VCaP (cell line): Measurements from ENCODE around the gene ATP7A.

Source experiments
- H3K27ac ChIP-seq: fragments of 450-650 bp; 2 replicates; pipeline ENCODE4 v1.5.1; 2017
- TF ChIP-seq, protein P1 (sequence below): fragments of 450-650 bp; conservative IDR thresholded peaks from 2 replicates; pipeline ENCODE4 v1.5.1; 2017; ENCODE audit warnings: mild to moderate bottlenecking, moderate library complexity

ATP7A gene

GRCh38 chrX:78019586-78020483 is 109.3 kb downstream of the ATP7A start:
- TF ChIP-seq, protein P1, sequence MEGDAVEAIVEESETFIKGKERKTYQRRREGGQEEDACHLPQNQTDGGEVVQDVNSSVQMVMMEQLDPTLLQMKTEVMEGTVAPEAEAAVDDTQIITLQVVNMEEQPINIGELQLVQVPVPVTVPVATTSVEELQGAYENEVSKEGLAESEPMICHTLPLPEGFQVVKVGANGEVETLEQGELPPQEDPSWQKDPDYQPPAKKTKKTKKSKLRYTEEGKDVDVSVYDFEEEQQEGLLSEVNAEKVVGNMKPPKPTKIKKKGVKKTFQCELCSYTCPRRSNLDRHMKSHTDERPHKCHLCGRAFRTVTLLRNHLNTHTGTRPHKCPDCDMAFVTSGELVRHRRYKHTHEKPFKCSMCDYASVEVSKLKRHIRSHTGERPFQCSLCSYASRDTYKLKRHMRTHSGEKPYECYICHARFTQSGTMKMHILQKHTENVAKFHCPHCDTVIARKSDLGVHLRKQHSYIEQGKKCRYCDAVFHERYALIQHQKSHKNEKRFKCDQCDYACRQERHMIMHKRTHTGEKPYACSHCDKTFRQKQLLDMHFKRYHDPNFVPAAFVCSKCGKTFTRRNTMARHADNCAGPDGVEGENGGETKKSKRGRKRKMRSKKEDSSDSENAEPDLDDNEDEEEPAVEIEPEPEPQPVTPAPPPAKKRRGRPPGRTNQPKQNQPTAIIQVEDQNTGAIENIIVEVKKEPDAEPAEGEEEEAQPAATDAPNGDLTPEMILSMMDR, result no peak
- H3K27ac ChIP-seq, result peak overlapping the region; percentile 67

DNA sequence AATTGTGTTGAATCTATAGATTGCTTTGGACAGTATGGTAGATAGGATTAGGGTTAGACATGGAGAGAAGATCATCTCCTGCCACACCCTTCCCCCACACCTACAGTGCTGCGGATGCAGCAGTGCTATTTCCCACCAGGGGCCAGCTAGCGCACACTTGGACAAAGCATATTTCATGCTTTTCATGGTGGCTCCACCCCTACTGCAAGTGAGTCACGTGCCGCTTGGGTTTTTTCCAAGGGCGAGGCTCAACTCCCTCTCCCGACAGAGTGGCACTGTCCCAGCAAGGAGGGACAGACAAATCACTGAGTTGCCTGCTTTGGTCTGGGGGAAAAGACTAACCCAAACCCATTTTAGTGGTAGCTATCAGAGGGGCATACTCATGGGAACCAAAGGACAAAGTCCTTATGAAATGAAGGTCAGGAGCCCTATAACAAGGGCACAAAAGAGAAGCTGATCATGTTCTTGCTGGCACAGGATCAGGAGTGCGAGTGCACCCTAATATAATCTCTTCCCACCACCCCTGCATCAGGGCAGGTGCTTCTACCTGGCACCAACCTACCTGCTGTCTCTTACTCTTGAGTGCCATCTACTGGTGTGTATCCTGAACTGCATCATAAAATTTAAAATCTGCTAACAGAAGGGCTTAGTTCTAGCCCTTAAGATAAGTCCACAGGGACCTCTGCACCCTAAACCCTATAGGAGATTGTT is 114.0 kb downstream of the ATP7A start:
- peak overlapping the region; percentile 80 for H3K27ac ChIP-seq
- TF ChIP-seq, protein P1, result peak; percentile 78

- TF ChIP-seq, protein P1, result no peak
Observed at GRCh38 chrX:78027798-78028197, 117.3 kb downstream of the ATP7A start.

GRCh38 chrX:78029663-78030062 is 119.2 kb downstream of the ATP7A start:
- H3K27ac ChIP-seq, result no peak overlapping the region
- TF ChIP-seq, protein P1, result peak; percentile 83

More at GRCh38 chrX:78027798-78028197, 117.3 kb downstream of the ATP7A start:
- H3K27ac ChIP-seq, result no peak overlapping the region

DNA sequence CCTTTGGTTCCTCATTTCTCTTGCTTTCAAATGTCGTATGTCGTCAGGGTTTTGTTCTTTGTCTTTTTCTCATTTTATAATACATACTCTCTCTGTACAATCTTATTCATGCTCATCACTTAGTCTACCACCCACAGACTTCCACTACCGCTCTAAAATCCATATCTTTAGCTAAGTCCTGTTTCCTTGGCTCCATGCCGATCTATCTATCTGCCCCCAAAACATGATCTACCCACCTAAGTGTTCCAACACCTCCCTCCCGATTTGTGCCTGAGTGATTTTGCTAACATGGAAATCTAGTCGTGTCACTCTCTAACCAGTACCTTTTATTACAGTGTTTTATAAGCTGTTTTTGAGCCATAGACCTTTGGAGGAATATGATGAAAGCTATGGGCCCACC is 124.6 kb downstream of the ATP7A start:
- H3K27ac ChIP-seq, result no peak overlapping the region
- TF ChIP-seq, protein P1, result no peak

GRCh38 chrX:78037881-78038280 is 127.4 kb downstream of the ATP7A start:
- no peak overlapping the region for H3K27ac ChIP-seq
- TF ChIP-seq, protein P1, result no peak

DNA sequence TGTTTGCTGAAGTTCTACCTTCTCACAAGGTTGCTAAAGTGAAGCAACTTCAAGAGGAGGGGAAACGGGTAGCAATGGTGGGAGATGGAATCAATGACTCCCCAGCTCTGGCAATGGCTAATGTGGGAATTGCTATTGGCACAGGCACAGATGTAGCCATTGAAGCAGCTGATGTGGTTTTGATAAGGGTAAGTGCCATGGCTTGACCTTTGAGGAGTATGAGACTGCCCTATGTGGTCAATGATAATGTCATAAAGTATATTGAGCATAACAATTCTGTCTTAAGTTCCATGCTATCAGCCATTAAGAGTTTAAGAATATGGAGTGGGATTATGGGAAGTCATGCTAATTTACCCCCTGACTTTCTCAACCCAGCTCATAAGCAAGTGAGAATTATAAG is 132.1 kb downstream of the ATP7A start:
- TF ChIP-seq, protein P1, result no peak
- no peak overlapping the region for H3K27ac ChIP-seq
